NT2/D1 (cell line): ENCODE data around the gene IL22RA2.

Experiments used
- YY1 ChIP-seq: IDR thresholded peaks from 2 replicates; pipeline ENCODE4 v1.6.1; 2011; ENCODE audit not compliant: insufficient read length, insufficient read depth
- ZNF274 ChIP-seq: IDR thresholded peaks from 2 replicates; pipeline ENCODE4 v1.6.1; 2011; ENCODE audit warnings: mild to moderate bottlenecking, low read depth, low read length

- TF ChIP-seq ZNF274: no peak
- no peak for TF ChIP-seq YY1
Measured at GRCh38 chr6:137185290-137185689, 11.8 kb upstream of the IL22RA2 start.
